HepG2 (cell line): Measurements from ENCODE around the gene RIC3. TPM values are rescaled to one million over a fixed set of nuclear protein-coding genes. Genes with fewer than 3 reads are reported as not detected.

Experiments used
- ATAC-seq: fragments of 200-7000 bp; cut with Tn5 transposase; 3 replicates; pipeline ENCODE4 v1.9.1; 2020; ENCODE audit warnings: mild to moderate bottlenecking, moderate library complexity
- BruUV-seq: library from RNA; stranded (reverse); fragments of 400-500 nt; replicated peaks from 2 replicates; lab custom pipeline; 2021; lab: Mats Ljungman, UMichigan
- CTCF ChIA-PET: fragments of 300-600 bp; formaldehyde crosslinking; extraction: SDS; loops from one replicate; lab custom pipeline; 2021; ENCODE audit warnings: low total read pairs, inconsistent platforms, low intra/inter-chr PET ratio; lab: Yijun Ruan, JAX
- POLR2A ChIA-PET: fragments of 350-600 bp; sonication (Branson Sonifier 250); formaldehyde crosslinking; loops from one replicate; lab custom pipeline; 2020; ENCODE audit warnings: antibody characterized with exemption, inconsistent platforms; lab: Yijun Ruan, JAX
- DNase-seq: peaks from one replicate; pipeline ENCODE4 v3.0.0-alpha.2; 2015; ENCODE audit warnings: low spot score
- FAIRE-seq: peaks from 3 replicates; lab custom pipeline; 2011; peaks lifted over from hg19 to GRCh38; lab: Jason Lieb, UNC
- H2AFZ ChIP-seq: one replicate; pipeline ENCODE4 v1.6.1; 2011; ENCODE audit warnings: low read length, inconsistent platforms
- H3K27ac ChIP-seq: fragments of 300-600 bp; 3 replicates; pipeline ENCODE4 v1.8.0; 2011; ENCODE audit warnings: mixed run types, mild to moderate bottlenecking, mixed read lengths, low read length, inconsistent platforms; ENCODE audit not compliant: insufficient read depth; ENCODE audit errors: extremely low read length
- H3K27me3 ChIP-seq, 2 experiments: fragments of 200-600 bp in 1 of 2; 2 replicates in 1 of 2; 3 replicates in 1 of 2; pipeline versions ENCODE4 v1.6.0 to v1.8.0; 2011; ENCODE audit warnings: low read length in 2 of 2, mild to moderate bottlenecking in 2 of 2, moderate library complexity in 2 of 2, inconsistent platforms in 1 of 2; ENCODE audit not compliant: insufficient read depth in 2 of 2, control insufficient read depth in 1 of 2
- H3K36me3 ChIP-seq, 2 experiments: fragments of 200-600 bp in 1 of 2; replicated peaks in 1 of 2; 2 replicates in 1 of 2; 3 replicates in 1 of 2; pipeline versions ENCODE4 v1.5.1 to v1.8.0; 2011; ENCODE audit warnings: low read length in 2 of 2, inconsistent platforms in 1 of 2; ENCODE audit not compliant: insufficient read depth in 2 of 2, control insufficient read depth in 1 of 2
- H3K4me1 ChIP-seq: 2 replicates; pipeline ENCODE4 v1.5.1; 2012; ENCODE audit warnings: low read length, inconsistent platforms; ENCODE audit not compliant: insufficient read depth
- H3K4me2 ChIP-seq: 2 replicates; pipeline ENCODE4 v1.6.0; 2011; ENCODE audit warnings: low read depth, low read length, inconsistent platforms
- H3K4me3 ChIP-seq, 3 experiments: fragments of 200-600 bp in 1 of 3; sonication (generic), shearing (Covaris generic) in 1 of 3; replicated peaks in 1 of 3; 2 replicates each; pipeline ENCODE4 v1.5.1; 2011 to 2016; ENCODE audit warnings: low read length in 3 of 3, inconsistent platforms in 2 of 3, low read depth in 2 of 3, mild to moderate bottlenecking in 2 of 3, control low read depth in 1 of 3, mixed read lengths in 1 of 3; ENCODE audit not compliant: insufficient read depth in 1 of 3
- H3K79me2 ChIP-seq: one replicate; pipeline ENCODE4 v1.6.1; 2011; ENCODE audit warnings: low read length, inconsistent platforms; ENCODE audit not compliant: insufficient read depth
- H3K9ac ChIP-seq: 2 replicates; pipeline ENCODE4 v1.6.0; 2011; ENCODE audit warnings: mild to moderate bottlenecking, low read depth, low read length, inconsistent platforms; ENCODE audit not compliant: insufficient read depth
- H3K9me3 ChIP-seq: 2 replicates; pipeline ENCODE4 v1.5.1; 2012; ENCODE audit warnings: mild to moderate bottlenecking, low read length
- H4K20me1 ChIP-seq: 2 replicates; pipeline ENCODE4 v1.6.0; 2011; ENCODE audit warnings: inconsistent platforms, mild to moderate bottlenecking, low read length, moderate library complexity; ENCODE audit not compliant: insufficient read depth
- CTCF ChIP-seq: sonication (generic); formaldehyde crosslinking; IDR thresholded peaks from 2 replicates; pipeline ENCODE4 v1.5.0; 2020; ENCODE audit warnings: mild to moderate bottlenecking, missing genetic modification reagents, moderate library complexity
- GATA4 ChIP-seq: sonication (generic); IDR thresholded peaks from 2 replicates; pipeline ENCODE4 v1.6.1; 2016; ENCODE audit warnings: antibody characterized with exemption, low read depth, borderline replicate concordance
- SMC3 ChIP-seq: IDR thresholded peaks from 2 replicates; pipeline ENCODE4 v1.6.1; 2011; ENCODE audit warnings: low read length, improper control_type of control experiment
- STAG1 ChIP-seq: sonication (generic); formaldehyde crosslinking; IDR thresholded peaks from 2 replicates; pipeline ENCODE4 v1.4.0; 2020; ENCODE audit warnings: missing genetic modification reagents
- TEAD3 ChIP-seq: optimal IDR thresholded peaks from 2 replicates; pipeline ENCODE3; 2016; ENCODE audit warnings: borderline replicate concordance
- ZC3H13 ChIP-seq: sonication (generic); formaldehyde crosslinking; IDR thresholded peaks from 2 replicates; pipeline ENCODE4 v1.8.1; 2023; ENCODE audit warnings: mild to moderate bottlenecking, missing genetic modification reagents, moderate library complexity
- ZNF781 ChIP-seq: sonication (generic); formaldehyde crosslinking; IDR thresholded peaks from 2 replicates; pipeline ENCODE4 v1.5.1; 2020; ENCODE audit warnings: borderline replicate concordance, mild to moderate bottlenecking, missing genetic modification reagents; ENCODE audit errors: not compliant biosample characterization
- ZNF784 ChIP-seq: sonication (generic); formaldehyde crosslinking; IDR thresholded peaks from 2 replicates; pipeline ENCODE4 v1.5.1; 2020; ENCODE audit warnings: missing genetic modification reagents, mild to moderate bottlenecking, borderline replicate concordance
- ZNF790 ChIP-seq: sonication (generic); formaldehyde crosslinking; IDR thresholded peaks from 2 replicates; pipeline ENCODE4 v1.8.0; 2022; ENCODE audit warnings: missing genetic modification reagents, mild to moderate bottlenecking, borderline replicate concordance
- WGBS: methylation state at CpG from one replicate; pipeline ENCODE4 v1.1.6; 2017; ENCODE audit warnings: low lambda C conversion rate; 5-methylcytosine and 5-hydroxymethylcytosine counted together
- in situ Hi-C: cut with HindIII; loops from 2 replicates; pipeline ENCODE4 v1.10.0; 2017; ENCODE audit warnings: low pct_unique_long_range_greater_than_20kb; ENCODE audit not compliant: extremely low pct_ligation_motif_present
- intact Hi-C: fragments of 100-400 bp; cut with micrococcal nuclease; formaldehyde crosslinking; loops from one replicate; pipeline ENCODE4 v1.10.0; 2022; ENCODE audit not compliant: unreplicated experiment
- polyA plus RNA-seq, 8 experiments: library from polyadenylated mRNA; depleted of rRNA in 3 of 8; stranded (reverse) in 7 of 8; unstranded in 1 of 8; fragments of >200 nt; fragmentation: Illumina TruSeq in 4 of 8; extraction: Trizol in 4 of 8; gene quantifications; 2 replicates each; pipeline versions ENCODE4 v1.2.1 to v1.2.3, GENCODE V29; 2011 to 2016; ENCODE audit warnings: low read depth in 4 of 8, missing spikeins in 1 of 8, mixed read lengths in 1 of 8; ENCODE audit not compliant: insufficient read depth in 1 of 8
- total RNA-seq, 5 experiments: library from RNA; depleted of rRNA; stranded (reverse); fragments of >200 nt; fragmentation: Illumina TruSeq; extraction: Trizol; gene quantifications; 2 replicates each; pipeline ENCODE4 v1.2.3, GENCODE V29; 2016; ENCODE audit warnings: low read depth in 1 of 5
- TF ChIP-seq, protein P1 (sequence below): fragments of 450-650 bp; IDR thresholded peaks from 2 replicates; pipeline ENCODE4 v1.6.1; 2017

The RIC3 gene
- total and polyA plus RNA-seq, 2 of the 13 experiments (the other 11 are each of a cell fraction or from before 2014, with no cell fraction given): not detected

GRCh38 chr11:8091721-8092120, 77.1 kb downstream of the RIC3 start:
- ATAC-seq (no peak), DNase-seq (no peak), FAIRE-seq (no peak)
- no peaks in the 10 kb centered on the region for H3K4me1 ChIP-seq
- no peaks in the 10 kb centered on the region for H4K20me1 ChIP-seq
- H3K4me2 ChIP-seq: no peak overlapping the region
- peaks cover 0 to 3% of the 10 kb centered on the region in 2 experiments; a peak in 2 of 5 replicates for H3K36me3 ChIP-seq
- no peaks in the 10 kb centered on the region for H3K79me2 ChIP-seq
- no peak overlapping the region for H3K9ac ChIP-seq
- intact Hi-C loops (loop anchor here (1.0 to 10.0 kb wide), 3 partner anchors 58 to 197 kb away; no protein-coding TSS in a partner anchor), in situ Hi-C loops (loop anchor here (10.0 kb wide), 1 partner anchor 87 kb away; no protein-coding TSS in a partner anchor)
- no peak overlapping the region for H3K27ac ChIP-seq
- ChIA-PET POLR2A (no interaction called here), CTCF (interaction anchor here (2.6 kb wide), 1 partner anchor 85 kb away, joined by 20 read pairs; no protein-coding TSS in a partner anchor)
- 100% methylated on average over 4 of the region's 5 CpGs for WGBS
- H3K4me3 ChIP-seq: no peak overlapping the region
- H3K9me3 ChIP-seq: no peaks in the 10 kb centered on the region
- no peak for TF ChIP-seq ZNF784 (CRISPR knock-in tag)
- TF ChIP-seq GATA4: no peak
- H3K27me3 ChIP-seq: no peaks in the 10 kb centered on the region
- BruUV-seq: no TSS peak
- no peak overlapping the region for H2AFZ ChIP-seq

DNA sequence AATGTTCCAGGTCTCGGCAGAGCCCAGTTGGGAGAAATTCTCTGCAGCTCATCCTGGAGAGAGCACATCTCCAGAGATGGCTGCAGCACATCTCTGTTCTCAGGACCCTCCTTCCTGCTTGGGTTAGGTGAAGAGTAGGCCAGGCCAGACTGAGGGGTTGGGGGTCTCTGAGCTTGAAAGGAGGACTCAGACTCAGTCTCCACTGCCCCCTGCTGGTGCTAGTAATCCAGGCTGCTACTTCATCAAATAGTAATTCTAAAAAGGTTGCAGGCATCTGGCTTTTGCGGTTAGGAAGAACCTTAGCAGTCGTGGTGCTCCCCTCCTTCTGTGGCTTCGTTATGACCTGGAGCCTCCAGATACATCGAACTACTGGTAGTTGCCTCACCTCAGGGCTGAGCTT, 78.1 kb downstream of the RIC3 start:
- FAIRE-seq: peak; percentile 15
- no peak; the same call in 2 of the 3 replicates for ATAC-seq
- Histone ChIP-seq H3K9me3 (no peaks in the 10 kb centered on the region), H4K20me1 (no peaks in the 10 kb centered on the region), H3K27me3 (no peaks in the 10 kb centered on the region), H3K9ac (no peak overlapping the region), H2AFZ (no peak overlapping the region), H3K4me1 (no peaks in the 10 kb centered on the region), H3K27ac (no peak overlapping the region), H3K4me2 (no peak overlapping the region), H3K4me3 (no peak overlapping the region), H3K79me2 (no peaks in the 10 kb centered on the region), H3K36me3 (peaks cover 0 to 3% of the 10 kb centered on the region in 2 experiments; a peak in 2 of 5 replicates)
- no TSS peak for BruUV-seq
- peak; percentile 20 for DNase-seq
- ChIA-PET POLR2A (no interaction called here), CTCF (interaction anchor here (1.9 to 2.6 kb wide), 2 partner anchors 57 to 84 kb away, joined by 7 to 20 read pairs; no protein-coding TSS in a partner anchor)
- in situ Hi-C loops: loop anchor here (10.0 kb wide), 1 partner anchor 86 kb away; no protein-coding TSS in a partner anchor
- TF ChIP-seq, protein P1, sequence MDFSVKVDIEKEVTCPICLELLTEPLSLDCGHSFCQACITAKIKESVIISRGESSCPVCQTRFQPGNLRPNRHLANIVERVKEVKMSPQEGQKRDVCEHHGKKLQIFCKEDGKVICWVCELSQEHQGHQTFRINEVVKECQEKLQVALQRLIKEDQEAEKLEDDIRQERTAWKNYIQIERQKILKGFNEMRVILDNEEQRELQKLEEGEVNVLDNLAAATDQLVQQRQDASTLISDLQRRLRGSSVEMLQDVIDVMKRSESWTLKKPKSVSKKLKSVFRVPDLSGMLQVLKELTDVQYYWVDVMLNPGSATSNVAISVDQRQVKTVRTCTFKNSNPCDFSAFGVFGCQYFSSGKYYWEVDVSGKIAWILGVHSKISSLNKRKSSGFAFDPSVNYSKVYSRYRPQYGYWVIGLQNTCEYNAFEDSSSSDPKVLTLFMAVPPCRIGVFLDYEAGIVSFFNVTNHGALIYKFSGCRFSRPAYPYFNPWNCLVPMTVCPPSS: no peak
- TF ChIP-seq ZNF790 (CRISPR knock-in tag) (no peak), SMC3 (peak; percentile 52), TEAD3 (no peak), ZC3H13 (CRISPR knock-in tag) (no peak), CTCF (peak; percentile 61), ZNF781 (CRISPR knock-in tag) (no peak), STAG1 (peak; percentile 56)
- WGBS: 37% methylated on average over 5 of the region's 5 CpGs
- intact Hi-C loops: loop anchor here (10.0 kb wide), 1 partner anchor 196 kb away; no protein-coding TSS in a partner anchor
